CD4-positive, alpha-beta T cell treated with Interleukin-12 subunit alpha and Interleukin-12 subunit beta, for 1 hour (primary cell): ENCODE measurements around the gene EGFL7.

ENCODE experiments used
- DNase-seq: peaks from one replicate; pipeline ENCODE4 v3.0.0-alpha.2; 2020

Gene EGFL7

DNA sequence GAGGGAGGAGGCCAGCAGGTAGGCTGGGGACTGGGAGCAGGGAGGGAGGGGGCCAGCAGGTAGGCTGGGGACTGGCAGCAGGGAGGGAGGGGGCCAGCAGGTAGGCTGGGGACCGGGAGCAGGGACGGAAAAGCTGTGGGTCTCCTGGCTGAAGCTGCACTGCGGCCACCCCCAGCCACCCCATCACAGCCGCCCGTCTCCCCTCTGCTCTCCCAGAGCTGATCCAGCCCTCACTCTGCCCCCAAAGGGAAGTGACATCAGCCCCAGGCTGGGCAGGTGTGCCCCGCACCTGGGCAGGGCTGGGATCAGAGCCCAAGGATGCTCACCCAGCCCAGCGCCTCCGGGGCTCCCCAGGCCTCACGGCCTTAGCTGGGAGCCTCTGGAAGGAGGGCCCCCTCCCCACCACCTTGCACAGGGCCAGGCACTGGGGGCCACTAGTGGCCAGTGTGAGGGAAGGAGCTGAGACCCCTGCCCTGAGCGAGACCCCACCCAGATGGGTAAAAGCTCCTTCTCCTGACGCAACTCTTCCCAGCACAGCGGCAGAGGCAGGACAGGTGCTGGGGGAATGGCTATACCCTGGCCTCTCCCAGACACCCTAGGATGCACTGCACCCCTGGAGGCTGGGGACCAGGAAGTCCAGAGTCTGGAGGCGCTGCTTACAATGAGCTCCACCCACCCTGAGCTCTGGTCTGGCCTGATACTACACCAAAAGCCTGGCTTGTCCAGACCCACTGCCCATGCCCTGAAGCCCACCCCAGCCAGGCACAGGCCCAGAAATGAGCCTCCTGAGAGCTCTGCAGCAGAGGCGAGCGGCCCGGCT, 13.0 kb downstream of the EGFL7 start:
- DNase-seq = no peak

DNA sequence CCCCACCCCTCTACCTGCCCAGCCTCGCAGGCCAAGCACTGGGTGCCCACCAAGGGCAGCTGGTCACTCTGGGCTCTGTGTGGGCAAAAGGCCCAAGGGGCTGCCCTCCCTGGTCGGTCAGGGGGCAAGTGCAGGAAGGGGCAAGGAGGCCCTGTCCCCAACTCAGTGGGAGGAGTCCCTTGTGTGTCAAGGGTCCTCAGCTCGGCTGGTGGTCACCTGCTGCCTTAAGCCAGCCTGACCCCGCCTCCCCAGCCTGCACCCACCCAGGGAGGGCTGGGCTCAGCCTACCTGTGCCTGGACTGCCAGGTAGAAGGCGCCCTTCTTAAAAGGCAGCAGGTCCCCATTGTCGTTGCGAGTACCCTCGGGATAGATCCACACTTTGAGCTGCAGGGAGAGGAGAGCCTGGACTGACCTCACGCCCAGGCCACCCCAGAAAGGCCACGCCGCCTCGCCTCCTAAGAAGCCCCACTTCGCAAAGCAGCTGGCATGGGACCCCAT, 13.6 kb downstream of the EGFL7 start:
- DNase-seq = no peak

DNA sequence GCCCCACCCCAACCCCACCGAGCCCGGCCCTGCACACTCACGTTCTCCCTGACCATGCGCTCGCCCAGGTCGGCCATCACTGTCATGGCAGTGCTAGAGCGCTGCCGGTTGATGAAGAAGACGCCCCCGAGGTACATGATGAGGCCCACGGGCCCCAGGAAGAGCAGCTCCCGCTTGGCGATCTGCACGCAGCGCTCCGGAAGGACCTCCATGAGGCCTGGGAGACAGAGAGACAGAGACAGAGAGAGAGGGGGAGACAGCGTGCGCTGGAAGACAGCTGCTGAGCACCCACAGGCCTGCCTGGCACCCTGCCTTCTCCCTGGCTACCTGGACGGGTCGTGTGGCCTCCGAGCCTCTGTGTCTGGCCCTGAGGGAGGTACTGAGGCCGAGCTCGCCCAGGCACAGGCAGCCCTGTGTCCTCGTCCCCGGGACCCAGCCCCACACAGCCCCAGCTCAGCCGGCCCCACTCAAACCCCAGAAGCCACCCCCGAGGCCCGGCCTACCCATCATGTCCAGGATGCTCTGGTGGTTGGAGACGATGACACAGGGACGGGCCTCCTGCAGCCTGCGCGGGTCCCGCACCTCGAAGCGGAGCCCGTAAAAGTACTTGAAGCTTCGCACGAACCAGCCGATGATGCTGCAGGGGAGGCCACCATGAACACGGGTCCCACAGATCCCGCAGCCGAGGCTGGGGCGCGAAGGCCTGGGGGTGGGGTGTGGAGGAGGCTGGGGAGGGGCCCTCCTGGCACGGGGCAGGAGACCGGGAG, 14.4 kb downstream of the EGFL7 start:
- DNase-seq = no peak

DNA sequence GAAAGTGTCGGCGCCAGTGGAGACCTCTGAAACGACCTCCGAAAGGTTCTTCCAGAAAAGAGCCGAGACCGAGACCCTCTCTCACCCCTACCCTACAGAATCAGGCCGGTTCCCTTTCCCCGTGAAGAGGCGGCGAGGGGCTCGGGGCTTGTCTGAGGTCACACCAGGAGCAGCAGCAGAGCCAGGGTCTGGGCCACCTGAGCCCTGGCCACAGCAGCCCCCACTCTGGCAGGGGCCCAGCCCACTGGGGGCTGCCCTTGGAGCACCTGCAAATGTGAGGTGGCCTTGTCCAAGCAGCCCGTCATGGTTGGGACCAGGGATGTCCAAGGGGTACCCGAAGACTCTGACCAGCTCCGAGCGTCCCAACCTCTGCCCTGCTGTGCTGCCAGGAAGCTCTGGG, 15.3 kb downstream of the EGFL7 start:
- no peak for DNase-seq

DNA sequence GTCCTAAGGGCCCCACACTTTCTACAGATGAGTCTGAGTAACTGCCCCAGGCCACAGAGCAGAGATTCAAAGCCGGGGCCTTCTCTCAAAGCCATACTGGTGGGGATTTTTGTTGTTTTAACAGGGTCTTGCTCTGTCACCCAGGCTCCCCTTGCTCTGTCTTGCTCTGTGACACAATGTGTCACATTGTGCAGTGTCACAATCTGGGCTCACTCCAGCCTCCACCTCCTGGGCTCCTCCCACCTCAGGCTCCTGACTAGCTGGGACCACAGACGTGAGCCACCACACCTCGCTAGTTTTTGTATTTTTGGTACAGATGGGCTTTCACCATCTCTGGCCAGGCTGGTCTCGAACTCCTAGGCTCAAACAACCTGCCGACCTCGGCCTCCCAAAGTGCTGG, 15.9 kb downstream of the EGFL7 start:
- DNase-seq = no peak

DNA sequence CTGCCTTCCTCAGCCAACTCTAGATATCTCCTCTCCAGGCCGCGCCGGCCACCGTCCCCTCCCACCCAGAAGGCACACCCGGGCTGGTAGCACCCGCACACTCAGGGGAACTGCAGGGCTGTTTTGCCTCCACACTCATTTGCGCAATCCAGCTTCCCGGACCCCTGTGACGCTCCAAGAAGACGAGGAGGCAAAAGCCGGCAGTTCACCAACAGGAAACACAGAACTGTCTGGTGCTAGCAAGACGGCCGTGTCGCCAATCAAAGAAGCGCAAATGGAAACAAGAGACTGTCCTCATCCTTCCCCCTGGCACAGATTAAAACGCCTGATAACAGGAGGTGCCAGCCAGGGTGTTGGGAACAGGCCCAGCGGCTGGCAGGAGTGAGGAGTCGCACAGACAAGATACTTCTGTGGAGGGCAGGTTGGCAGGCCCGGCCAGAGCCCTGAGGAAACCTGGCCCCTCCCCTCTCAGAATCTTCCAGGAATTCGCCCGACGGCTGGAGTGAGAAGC, 16.8 kb downstream of the EGFL7 start:
- no peak for DNase-seq

DNA sequence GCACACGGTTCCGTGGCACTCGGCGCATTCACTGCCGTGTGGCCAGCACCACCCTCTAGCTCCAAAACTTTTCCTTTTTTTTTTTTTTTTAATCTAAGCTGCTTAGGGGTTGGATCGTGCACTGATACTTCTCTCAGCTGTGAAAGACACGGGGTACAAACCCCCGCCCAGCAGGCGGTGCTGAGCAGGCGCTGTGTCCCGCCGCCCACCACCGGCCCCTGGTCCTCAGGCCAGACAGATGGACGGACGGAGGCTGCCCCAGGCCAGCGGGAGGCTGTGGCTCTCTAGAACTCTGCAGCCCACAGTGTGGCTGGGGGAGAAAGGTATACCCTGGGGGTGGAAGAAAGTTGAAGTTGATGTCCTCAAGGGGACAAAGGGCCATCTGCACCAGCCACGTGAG, 18.3 kb downstream of the EGFL7 start:
- DNase-seq = no peak

DNA sequence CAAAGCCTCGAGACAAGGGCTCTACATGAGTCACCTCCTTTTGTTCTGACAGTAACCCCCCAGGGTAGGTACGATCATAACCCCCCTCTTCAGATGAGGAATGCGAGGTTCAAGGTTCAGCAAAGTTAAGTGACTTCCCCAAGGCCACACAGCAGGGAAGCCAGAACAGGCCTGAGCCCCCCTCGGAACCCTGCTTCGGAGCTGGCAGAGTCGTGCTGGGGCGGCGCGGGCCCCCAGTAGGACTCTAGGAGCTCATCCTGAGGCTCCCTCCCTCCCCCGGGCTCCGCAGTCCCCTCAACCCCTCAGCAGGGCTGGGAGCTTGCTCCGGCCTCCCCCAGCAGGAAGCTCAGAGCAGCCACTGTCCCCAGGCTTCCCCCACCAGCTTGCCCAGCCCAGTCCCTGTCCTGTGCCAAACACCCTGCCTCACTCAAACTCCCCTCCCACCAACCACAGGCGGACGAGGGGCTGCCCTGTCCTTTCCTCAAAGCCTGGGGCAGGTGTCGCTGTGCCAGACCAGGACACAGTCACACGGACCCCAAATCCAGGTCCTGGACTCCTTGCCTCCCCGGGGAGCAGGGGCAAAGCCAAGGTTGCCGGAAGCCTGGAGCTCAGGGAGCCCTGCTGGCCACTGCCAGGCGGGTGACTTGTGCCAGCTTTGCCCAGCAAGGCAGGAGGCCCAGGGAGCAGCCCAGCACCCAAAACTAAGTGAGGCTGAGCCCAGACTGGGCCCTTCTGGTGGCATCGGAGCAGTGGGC, 19.4 kb downstream of the EGFL7 start:
- no peak for DNase-seq

DNA sequence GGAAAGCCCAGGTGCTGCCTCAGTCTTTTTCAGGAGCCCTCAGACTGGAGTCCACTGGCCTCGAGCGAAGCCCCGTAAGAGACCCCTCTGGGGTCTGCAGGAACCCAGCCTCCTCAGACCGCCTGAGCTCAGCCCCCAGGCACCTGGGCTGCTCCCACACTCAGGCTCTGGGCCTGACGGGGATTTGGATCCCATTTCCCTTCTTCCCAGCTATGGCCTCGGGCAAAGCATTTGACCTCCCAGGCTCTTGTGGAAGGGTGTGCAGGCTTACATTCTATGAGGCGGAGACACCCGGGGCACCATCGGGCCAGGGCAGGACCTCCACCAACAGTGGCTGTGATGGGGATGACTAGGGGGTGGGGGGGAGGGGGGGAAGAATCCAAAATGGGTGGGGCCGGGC, 20.0 kb downstream of the EGFL7 start:
- DNase-seq = no peak

DNA sequence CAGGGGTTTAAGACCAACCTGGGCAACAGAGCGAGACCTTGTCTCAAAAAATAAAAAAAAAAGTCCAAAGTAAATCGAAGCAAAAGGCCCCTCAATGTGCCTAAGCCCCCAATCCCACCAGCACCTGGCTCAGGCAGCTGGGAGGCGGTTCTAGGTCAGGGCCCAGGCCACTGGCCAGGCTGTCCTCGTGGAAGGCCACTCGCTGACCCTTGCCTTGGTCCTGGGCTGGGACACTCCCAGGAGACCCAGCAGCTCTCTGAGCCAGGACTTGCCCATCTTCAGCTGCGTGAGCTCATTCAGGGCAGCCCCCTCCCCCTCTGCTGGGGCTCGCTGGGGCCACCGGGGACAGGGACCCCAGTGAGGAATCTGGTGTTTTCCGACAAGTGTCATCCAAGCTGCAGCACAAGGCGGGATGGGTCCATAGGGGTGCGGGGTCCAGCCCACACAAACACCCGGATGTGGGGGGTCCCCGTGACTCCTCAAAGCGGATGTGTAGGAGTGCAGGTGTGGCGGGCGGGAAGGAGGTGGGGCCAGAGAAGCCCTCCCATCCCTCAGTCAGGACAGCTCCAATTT, 20.5 kb downstream of the EGFL7 start:
- no peak for DNase-seq

DNA sequence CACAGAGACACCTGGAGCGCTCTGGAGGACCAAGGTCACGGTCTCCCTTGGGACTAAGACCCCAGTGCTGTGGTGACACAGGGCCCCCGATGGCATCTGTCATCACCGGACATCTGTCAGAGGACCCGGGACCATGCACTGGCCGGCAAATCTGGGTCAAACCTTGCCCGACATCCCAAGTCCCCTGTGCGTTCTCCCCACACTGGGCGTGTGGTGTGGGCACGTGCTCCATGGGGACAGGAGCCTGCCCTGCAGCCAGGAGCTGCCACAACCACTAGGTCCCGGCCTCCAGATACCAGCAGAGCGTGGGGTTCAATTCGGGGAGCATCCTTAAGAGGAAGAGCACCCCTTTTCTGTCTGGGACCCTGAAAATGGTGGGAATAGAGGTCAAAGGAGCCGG, 21.0 kb downstream of the EGFL7 start:
- no peak for DNase-seq

DNA sequence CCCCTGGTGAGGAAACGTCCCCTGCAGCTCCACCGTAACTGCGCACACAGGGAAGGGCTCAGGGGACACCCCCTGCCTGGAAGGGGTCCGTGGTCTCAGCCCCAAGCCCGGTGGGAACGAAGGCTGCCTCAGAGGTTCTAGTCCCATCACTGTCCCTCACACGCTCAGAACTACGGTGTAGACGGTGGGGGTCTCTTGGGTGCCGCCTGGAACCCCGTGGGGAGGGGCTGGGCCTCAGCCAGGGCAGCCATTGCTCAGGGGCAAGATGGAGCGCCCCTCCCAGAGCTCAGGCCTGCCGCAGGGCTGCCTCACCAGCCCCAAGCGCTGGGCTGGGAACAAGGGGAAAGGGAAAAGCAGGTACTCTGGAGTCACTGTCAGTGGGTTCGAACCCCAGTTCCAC, 21.6 kb downstream of the EGFL7 start:
- no peak for DNase-seq

DNA sequence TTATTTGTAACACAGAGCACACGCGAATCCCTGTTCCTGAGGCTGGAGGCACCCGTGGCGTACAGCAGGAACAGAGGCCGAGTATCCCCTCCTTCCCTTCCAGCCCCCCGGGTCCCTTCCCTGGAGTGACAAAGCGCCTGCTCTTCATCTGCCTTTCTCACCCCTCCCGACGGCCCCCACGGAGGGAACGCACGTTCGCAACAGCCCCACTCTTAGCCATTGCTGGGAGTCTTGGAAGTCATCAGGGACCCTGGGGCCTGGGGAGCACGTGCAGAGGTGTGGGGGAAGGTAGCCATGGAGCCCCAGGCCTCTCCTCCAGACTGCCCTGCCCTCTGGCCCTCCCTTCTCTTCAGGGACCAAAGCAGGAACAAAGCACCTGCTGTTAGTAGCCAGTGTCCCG, 22.1 kb downstream of the EGFL7 start:
- DNase-seq = no peak

DNA sequence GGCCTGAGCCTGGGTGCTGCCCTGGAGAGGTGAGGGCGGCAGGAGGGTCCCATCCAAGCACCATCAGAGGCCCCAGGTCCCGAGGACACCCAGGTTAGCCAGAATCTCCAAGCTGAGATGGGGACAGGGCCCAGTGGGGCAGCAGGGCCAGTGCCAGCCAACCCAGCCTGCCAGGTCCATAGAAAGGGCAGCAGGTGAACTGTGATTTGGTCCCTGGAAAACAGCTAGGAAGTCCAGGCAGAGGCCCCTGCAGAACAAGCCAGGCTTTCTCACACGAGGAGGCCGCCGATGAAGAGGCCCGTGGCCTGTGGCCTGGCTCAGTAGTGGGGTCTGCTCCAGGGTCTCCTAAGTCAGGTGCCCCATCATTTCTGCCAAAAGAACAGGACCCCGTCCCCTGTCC, 22.5 kb downstream of the EGFL7 start:
- DNase-seq = no peak

DNA sequence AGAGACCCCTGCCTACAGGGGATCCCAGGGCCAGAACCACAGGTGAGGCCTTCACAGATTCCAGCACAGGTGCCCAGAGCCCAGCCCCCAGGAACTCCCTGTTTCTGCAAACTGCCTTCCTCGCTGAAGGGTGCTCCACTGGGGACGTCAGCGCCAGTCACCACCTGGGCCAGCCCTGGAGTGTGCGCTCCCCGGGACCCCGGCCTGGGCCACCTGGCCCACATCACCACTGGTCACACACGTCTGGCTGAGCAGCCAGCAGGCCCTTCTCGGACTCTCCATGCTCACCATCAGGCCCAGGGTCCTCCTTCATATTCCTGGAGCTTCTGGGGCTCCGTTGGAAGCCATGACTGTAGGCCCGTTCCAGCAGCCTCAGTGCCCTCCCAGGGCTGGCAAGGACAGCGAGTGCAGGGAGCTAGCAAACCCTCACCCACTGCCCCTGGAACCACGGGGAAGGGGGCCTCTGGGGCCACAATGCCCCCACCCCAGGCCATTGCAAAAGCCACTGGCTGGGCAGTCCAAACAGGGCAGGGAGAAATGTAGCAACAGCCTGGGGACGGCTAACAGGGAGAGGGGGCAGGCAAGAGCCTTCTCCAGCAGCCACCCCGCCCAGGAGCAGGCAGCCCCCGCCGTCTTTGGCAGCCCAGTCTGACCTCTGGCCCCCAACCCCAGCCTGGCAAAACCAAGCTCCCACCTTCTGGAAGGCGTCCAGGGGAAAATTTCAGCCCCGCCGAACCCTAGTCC, 23.2 kb downstream of the EGFL7 start:
- no peak for DNase-seq

DNA sequence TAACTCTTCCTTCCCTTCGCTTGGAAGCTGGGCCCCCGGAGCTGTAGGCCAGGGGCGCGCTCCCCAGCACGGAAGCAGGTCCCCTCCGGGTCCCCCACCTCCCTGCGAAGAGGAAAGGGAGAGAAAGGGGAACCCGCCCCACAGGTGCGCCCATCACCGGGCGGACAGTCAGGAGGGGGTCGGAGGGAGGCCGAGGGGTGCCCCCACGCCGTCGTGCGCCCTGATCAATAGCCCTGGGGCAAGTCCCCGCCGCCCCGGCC, 23.7 kb downstream of the EGFL7 start:
- no peak for DNase-seq

DNA sequence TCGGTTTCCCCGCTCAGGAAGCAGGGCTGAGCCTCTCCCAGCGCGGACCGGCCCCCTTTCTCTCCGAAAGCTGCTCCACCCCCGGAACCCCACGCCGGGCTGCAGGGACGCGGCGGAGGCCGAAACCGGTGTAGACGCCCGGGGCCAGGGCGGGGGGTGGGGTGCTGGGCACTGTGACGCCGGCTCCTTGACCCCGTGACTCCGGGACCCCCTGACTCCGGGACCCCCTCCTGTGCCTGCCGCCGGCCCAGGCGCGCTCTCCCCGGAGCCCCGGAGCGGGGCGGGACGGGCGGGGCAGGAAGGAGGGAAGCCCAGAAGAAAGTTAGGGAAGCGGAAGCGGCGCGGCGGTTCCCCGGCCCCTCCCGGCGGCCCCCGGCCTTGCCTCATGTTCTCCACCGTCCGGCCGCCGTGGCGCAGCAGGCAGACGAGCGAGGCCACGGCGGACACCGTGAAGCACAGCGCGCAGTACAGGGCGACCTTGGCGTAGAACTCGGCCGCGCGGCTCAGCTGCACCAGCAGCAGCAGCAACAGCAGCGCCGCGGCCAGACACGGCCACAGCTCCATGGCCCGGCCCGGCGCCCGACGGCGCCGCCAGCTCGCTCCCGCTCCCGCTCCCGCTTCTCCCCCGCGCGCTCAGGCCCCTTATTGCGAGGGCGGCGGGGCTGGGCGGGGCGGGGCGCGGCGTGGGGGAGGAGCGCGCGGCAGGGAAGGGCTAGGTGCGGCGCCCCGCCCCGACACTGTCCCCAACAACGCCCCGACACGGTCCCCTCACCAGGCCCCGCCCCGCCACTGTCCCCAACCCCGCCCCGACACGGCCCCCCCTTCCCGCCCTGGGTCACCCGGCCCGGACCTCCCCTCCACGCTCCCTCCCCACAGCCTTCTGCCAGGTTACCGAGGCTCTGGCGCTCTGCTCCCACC, 24.3 kb downstream of the EGFL7 start, which contains the start of gene AGPAT2:
Gene AGPAT2, minus strand, starts transcription at position 664 of the 918 bp plus-strand sequence. Its CDS starts 100 bp downstream, at position 564.
- peak; percentile 75 for DNase-seq

DNA sequence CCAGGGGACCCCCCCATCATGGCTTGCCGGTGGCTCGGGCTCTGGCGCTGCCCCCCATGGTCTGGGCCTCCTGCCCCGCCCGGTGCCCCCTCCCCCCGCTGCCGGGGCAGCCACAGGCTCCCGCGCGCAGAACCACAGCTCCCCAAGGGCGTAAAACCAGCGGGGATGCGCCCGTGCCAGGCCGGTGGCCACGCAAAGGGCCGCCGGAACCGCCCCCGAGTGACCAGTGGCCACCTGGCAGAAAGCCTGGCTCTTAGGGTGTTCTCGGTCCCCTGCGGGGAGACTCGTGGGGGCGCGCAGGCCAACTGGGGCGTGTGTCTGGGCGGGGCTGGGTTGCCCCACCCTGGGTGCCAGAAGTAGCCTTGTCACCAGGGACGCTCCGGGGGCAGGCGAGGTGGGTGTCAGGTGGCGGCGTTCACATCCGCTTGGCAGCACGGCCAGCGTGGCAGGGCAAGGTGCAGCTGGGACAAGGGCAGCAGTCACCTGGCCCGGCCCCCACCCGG, 25.1 kb downstream of the EGFL7 start:
- peak; percentile 10 for DNase-seq

DNA sequence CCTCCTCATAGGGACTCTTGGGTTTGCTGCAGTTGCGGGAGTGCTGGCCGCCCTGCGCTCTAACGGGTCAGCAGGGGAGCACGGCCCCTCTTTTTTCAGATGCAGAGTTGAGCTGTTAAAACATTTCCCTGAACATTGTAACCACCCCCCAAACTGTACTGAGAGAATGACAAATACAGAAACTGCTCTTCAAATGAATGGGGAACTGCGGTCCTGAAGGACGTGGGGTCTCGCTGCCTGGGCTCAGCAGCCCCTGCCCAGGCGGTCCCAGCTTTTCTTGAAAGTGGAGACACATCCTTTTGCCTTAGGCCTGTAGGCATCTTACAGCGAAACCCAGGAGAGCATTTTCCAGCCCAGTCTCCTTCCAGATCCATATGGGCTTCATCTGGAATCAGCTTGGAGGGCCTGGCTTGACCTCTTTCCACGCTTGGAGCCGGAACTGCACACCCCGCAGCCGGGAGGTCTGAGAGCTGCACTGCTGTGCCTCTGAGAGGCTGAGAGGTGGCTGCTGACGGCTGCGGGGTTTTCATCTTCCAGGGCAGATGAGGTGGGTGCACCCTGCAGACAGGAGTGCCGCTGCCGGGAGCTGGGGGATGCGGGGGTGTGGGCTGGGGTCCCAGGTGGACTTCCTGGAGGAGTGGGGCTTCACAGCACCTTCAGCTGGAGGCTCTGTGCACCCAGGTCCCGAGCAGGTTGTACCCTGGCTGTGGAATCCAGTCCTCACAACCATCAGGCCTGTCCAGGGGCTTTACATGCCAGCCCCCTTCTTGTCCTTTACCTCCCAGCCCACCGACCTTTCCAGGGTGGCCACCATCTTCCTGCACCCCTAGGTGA, 25.8 kb downstream of the EGFL7 start:
- DNase-seq = no peak

DNA sequence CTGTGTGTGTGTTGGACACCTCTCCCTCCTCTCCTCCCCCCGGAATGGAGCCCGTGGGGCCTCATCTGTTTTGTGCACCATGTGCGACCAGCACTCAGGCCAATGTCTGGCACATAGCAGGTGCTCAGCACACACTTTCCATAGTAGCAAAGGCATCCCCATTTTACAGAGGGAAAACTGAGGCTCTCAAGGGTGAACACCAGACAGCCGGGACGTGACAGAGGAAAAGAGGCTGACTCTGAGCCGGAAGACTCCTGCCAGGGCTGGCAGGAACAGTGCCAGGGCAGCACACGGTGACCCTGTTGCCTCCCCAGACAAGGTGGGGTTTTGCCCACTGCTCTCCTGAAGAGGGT, 26.4 kb downstream of the EGFL7 start:
- DNase-seq = no peak
